Gastroesophageal sphincter (tissue), 4 donors: ENCODE results near the gene SPDYC. TPM values are rescaled to one million over a fixed set of nuclear protein-coding genes. Genes with fewer than 3 reads are reported as not detected.

Experiments
- ATAC-seq: fragments of 150-250 bp; one replicate; pipeline ENCODE4 v1.9.1; 2016; ENCODE audit warnings: mild to moderate bottlenecking, moderate library complexity
- H3K27ac ChIP-seq, 4 donors: fragments of 200-600 bp; sonication (generic) in 3 of 4; 1 replicate in 3 of 4; 2 replicates in 1 of 4; pipeline ENCODE4 v1.5.1; 2016 to 2019
- H3K27me3 ChIP-seq: fragments of 200-600 bp; sonication (generic); one replicate; pipeline ENCODE4 v1.5.1; 2019
- H3K36me3 ChIP-seq, 2 donors: fragments of 200-600 bp; sonication (generic); one replicate each; pipeline ENCODE4 v1.5.1; 2019; ENCODE audit warnings: control low read depth in 1 of 2
- H3K4me1 ChIP-seq, 3 donors: fragments of 200-600 bp; sonication (generic); 1 replicate in 2 of 3; 2 replicates in 1 of 3; pipeline ENCODE4 v1.5.1; 2016 to 2019; ENCODE audit warnings: control low read depth in 2 of 3
- H3K4me3 ChIP-seq, 2 donors: fragments of 200-600 bp; sonication (generic); one replicate each; pipeline ENCODE4 v1.5.1; 2019; ENCODE audit warnings: mild to moderate bottlenecking in 1 of 2, moderate library complexity in 1 of 2
- H3K9me3 ChIP-seq, 3 donors: fragments of 200-600 bp; sonication (generic); one replicate each; pipeline ENCODE4 v1.5.1; 2017 to 2019; ENCODE audit warnings: control low read depth in 2 of 3
- EP300 ChIP-seq: sonication (generic); formaldehyde crosslinking; IDR thresholded peaks from one replicate; pipeline ENCODE4 v1.6.1; 2017; ENCODE audit warnings: antibody characterized with exemption, mild to moderate bottlenecking
- POLR2A ChIP-seq, 2 donors: fragments of 450-650 bp; IDR thresholded peaks; one replicate each; pipeline ENCODE4 v1.6.1; 2017; ENCODE audit warnings: antibody characterized with exemption in 2 of 2, mild to moderate bottlenecking in 2 of 2, moderate library complexity in 1 of 2
- POLR2AphosphoS5 ChIP-seq: sonication (generic); formaldehyde crosslinking; IDR thresholded peaks from one replicate; pipeline ENCODE4 v1.6.1; 2017; ENCODE audit warnings: antibody characterized with exemption
- WGBS, 2 donors: methylation state at CpG; one replicate each; pipeline ENCODE4 v1.1.5; 2018; ENCODE audit warnings: low coverage in 1 of 2; 5-methylcytosine and 5-hydroxymethylcytosine counted together
- total RNA-seq, 4 donors: library from RNA; depleted of rRNA; stranded (reverse); fragments of >200 nt; gene quantifications; one replicate each; pipeline ENCODE4 v1.1.0, GENCODE V29; 2016
- TF ChIP-seq, protein P1 (sequence below), 4 experiments: fragments of 200-600 bp in 2 of 4; fragments of 450-650 bp in 2 of 4; sonication (generic) in 1 of 4; IDR thresholded peaks; one replicate each; pipeline ENCODE4 v1.5.1; 2017 to 2019; ENCODE audit warnings: antibody characterized with exemption in 4 of 4, mild to moderate bottlenecking in 2 of 4, moderate library complexity in 2 of 4

SPDYC gene
- total RNA-seq, 4 donors from 2014 or later, result not detected

DNA sequence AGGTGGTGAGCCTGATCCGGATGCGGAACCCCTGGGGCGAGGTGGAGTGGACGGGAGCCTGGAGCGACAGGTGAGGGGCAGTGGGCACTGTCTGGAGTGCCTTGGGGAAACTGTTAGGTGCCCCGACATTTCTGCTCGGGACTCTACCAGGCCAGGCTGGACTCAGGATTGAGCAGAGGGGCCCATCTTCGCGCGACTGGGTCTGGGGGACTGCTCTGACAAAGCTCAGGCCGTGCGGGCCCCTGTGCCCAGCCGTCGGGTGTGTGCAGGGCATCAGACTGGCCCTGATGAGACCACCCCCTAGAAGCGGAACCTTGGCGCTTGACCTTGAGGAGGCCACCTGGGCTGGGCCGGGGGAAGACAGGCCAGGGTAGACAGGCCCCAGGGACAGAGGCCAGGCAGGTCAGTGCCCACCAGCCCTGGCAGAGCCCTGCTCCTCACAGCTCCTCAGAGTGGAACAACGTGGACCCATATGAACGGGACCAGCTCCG lies 18.0 kb downstream of the SPDYC start:
- Histone ChIP-seq H3K4me1 (peaks cover 0 to 18% (median 6%) of the 10 kb centered on the region in 3 donors), H3K36me3 (peaks cover 0 to 98% of the 10 kb centered on the region in 2 donors), H3K27me3 (no peaks in the 10 kb centered on the region), H3K4me3 (no peak overlapping the region), H3K9me3 (no peaks in the 10 kb centered on the region), H3K27ac (no peak overlapping the region)
- WGBS, 2 donors, result 91 to 93% methylated on average over 3 to 6 of the region's 20 CpGs
- TF ChIP-seq POLR2A (IDR thresholded peaks at IDR 0.05) (no peak), POLR2AphosphoS5 (no peak), EP300 (no peak)
- TF ChIP-seq, protein P1, sequence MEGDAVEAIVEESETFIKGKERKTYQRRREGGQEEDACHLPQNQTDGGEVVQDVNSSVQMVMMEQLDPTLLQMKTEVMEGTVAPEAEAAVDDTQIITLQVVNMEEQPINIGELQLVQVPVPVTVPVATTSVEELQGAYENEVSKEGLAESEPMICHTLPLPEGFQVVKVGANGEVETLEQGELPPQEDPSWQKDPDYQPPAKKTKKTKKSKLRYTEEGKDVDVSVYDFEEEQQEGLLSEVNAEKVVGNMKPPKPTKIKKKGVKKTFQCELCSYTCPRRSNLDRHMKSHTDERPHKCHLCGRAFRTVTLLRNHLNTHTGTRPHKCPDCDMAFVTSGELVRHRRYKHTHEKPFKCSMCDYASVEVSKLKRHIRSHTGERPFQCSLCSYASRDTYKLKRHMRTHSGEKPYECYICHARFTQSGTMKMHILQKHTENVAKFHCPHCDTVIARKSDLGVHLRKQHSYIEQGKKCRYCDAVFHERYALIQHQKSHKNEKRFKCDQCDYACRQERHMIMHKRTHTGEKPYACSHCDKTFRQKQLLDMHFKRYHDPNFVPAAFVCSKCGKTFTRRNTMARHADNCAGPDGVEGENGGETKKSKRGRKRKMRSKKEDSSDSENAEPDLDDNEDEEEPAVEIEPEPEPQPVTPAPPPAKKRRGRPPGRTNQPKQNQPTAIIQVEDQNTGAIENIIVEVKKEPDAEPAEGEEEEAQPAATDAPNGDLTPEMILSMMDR (IDR thresholded peaks at IDR 0.05), result no peak
- no peak for ATAC-seq

DNA sequence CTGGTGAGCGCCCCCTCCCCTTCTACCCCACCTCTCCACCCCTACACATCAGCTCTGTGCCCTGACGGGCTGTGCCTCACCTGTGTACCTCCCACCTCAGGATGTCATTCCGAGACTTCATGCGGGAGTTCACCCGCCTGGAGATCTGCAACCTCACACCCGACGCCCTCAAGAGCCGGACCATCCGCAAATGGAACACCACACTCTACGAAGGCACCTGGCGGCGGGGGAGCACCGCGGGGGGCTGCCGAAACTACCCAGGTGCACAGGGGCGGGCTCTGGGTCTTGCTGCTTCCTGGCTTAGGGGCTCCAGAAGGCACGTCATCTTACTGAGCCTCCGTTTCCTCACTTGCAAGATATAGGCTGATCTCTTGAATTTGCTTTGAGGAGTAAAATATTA lies 18.5 kb downstream of the SPDYC start:
- Histone ChIP-seq H3K9me3 (no peaks in the 10 kb centered on the region), H3K4me3 (no peak overlapping the region), H3K36me3 (peaks cover 0 to 100% of the 10 kb centered on the region in 2 donors), H3K4me1 (peaks cover 0 to 13% (median 1%) of the 10 kb centered on the region in 3 donors), H3K27me3 (no peaks in the 10 kb centered on the region), H3K27ac (no peak overlapping the region)
- TF ChIP-seq EP300 (no peak), POLR2A (IDR thresholded peaks at IDR 0.05) (no peak), POLR2AphosphoS5 (no peak)
- TF ChIP-seq, protein P1 (IDR thresholded peaks at IDR 0.05), result no peak
- no peak for ATAC-seq
- 90 to 92% methylated on average over 2 to 4 of the region's 18 CpGs for WGBS, 2 donors

DNA sequence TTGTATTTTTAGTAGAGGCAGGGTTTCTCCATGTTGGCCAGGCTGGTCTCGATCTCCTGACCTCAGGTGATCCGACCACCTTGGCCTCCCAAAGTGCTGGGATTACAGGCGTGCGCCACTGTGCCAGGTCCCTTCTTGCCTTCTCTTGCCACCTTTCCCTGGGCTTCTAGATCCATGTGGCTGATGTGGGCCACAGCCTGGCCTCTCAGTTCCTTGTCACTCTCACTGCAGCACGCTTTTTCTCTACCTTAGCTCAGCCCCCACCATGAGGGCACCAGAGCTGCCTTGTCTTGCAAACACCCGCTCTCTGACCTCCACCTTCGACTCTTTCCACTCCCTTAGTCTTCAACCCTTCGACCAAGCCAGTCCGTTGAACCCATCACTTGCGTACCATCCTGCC lies 19.2 kb downstream of the SPDYC start:
- no peaks in the 10 kb centered on the region for H3K9me3 ChIP-seq
- peaks cover 0 to 6% (median 0%) of the 10 kb centered on the region in 3 donors for H3K4me1 ChIP-seq
- no peak overlapping the region for H3K27ac ChIP-seq
- 70 to 80% methylated on average over 6 to 8 of the region's 10 CpGs for WGBS, 2 donors
- ATAC-seq, result no peak
- H3K4me3 ChIP-seq, result no peak overlapping the region
- TF ChIP-seq POLR2A (IDR thresholded peaks at IDR 0.05) (no peak), POLR2AphosphoS5 (no peak), EP300 (no peak)
- TF ChIP-seq, protein P1 (IDR thresholded peaks at IDR 0.05), result no peak
- H3K36me3 ChIP-seq, result peaks cover 0 to 100% of the 10 kb centered on the region in 2 donors
- no peaks in the 10 kb centered on the region for H3K27me3 ChIP-seq

DNA sequence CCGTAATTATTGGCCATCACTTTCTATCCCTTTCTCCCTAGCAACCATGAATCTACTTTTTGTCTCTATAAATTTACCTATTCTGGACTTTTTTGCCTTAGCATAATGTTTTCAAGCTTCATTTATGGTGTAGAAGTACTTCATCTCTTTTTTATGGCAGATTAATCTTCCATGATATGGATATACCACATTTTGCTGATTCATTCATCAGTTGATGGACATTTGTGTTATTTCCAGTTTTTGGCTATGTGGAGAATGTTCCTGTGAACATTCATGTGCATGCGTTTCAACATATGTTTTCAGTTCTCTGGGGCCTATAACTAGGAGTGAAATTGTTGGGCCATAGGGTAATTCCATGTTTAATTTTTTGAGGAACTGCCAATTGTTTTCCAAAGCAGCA lies 24.5 kb downstream of the SPDYC start:
- no peak for ATAC-seq
- Histone ChIP-seq H3K27me3 (no peaks in the 10 kb centered on the region), H3K9me3 (no peaks in the 10 kb centered on the region), H3K4me3 (no peak overlapping the region), H3K4me1 (no peaks in the 10 kb centered on the region), H3K36me3 (peaks cover 0 to 90% of the 10 kb centered on the region in 2 donors), H3K27ac (no peak overlapping the region)
- TF ChIP-seq EP300 (no peak), POLR2A (IDR thresholded peaks at IDR 0.05) (no peak), POLR2AphosphoS5 (no peak)
- TF ChIP-seq, protein P1 (IDR thresholded peaks at IDR 0.05), result no peak
- 93 to 100% methylated on average over 2 of the region's 2 CpGs for WGBS, 2 donors

DNA sequence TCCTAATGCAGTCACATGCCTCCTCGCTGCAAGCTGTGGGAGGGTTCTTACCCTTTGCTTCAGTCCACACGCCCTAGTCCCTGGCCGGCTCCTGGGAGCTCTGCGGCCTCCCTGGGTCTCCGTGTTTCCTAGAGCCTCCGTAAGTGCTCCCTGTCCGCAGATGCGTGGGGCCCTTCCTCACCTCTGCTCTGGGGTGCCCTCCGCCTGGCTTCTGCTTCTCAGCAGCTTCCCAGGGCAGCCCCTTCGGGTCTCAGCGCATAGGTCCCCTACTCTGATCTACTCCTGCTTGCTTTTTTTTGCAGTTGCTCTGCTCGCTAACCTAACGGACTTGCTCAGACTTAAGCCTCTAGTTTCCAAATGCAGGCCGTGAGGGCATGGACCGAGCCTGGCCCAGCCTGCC lies 34.1 kb downstream of the SPDYC start:
- WGBS, 2 donors, result 92% methylated on average over 10 to 13 of the region's 15 CpGs
- Histone ChIP-seq H3K27me3 (no peaks in the 10 kb centered on the region), H3K4me1 (no peaks in the 10 kb centered on the region), H3K36me3 (peaks cover 0 to 97% of the 10 kb centered on the region in 2 donors), H3K4me3 (no peak overlapping the region), H3K9me3 (no peaks in the 10 kb centered on the region), H3K27ac (no peak overlapping the region)
- no peak for TF ChIP-seq POLR2A (IDR thresholded peaks at IDR 0.05)
- no peak for TF ChIP-seq EP300
- TF ChIP-seq, protein P1 (IDR thresholded peaks at IDR 0.05), result no peak
- TF ChIP-seq POLR2AphosphoS5, result no peak
- no peak for ATAC-seq
